ENCODE measurements around the gene ZNF440.

GRCh38 chr19:11806354-11807098, 7.5 kb upstream of the ZNF440 start:
- TF ChIP-seq POLR2AphosphoS5 (IDR thresholded peaks at IDR 0.05; ENCODE audit: low read depth, low read length) (no peak), TAF1 (IDR thresholded peaks at IDR 0.05; ENCODE audit: borderline replicate concordance, insufficient read depth, low read length) (no peak), FOXP2 (optimal IDR thresholded peaks at IDR 0.05; ENCODE audit: borderline replicate concordance, extremely low read depth, extremely low read length, insufficient read depth) (no peak)
